Thoracic aorta (tissue), 2 donors: ENCODE results near the gene ACTL8. TPM values are rescaled to one million over a fixed set of nuclear protein-coding genes. Genes with fewer than 3 reads are reported as not detected.

ENCODE experiments used
- ATAC-seq: fragments of 150-250 bp; one replicate; pipeline ENCODE4 v1.8.0; 2017; ENCODE audit warnings: low read depth; ENCODE audit not compliant: insufficient number of reproducible peaks, low FRiP score
- DNase-seq: peaks from one replicate; pipeline ENCODE4 v3.0.0-alpha.2; 2020; ENCODE audit warnings: low spot score
- H3K27ac ChIP-seq, 2 donors: fragments of 200-600 bp; sonication (generic); 1 replicate in 1 of 2; 2 replicates in 1 of 2; pipeline ENCODE4 v1.5.1; 2016; ENCODE audit warnings: mild to moderate bottlenecking in 2 of 2, moderate library complexity in 2 of 2
- H3K27me3 ChIP-seq: fragments of 200-600 bp; sonication (generic); replicated peaks from 2 replicates; pipeline ENCODE4 v1.6.0; 2016; ENCODE audit warnings: mild to moderate bottlenecking; ENCODE audit not compliant: insufficient read depth
- H3K36me3 ChIP-seq: fragments of 200-600 bp; sonication (generic); one replicate; pipeline ENCODE4 v1.5.1; 2016
- H3K4me1 ChIP-seq, 2 donors: fragments of 200-600 bp; sonication (generic); 1 replicate in 1 of 2; 2 replicates in 1 of 2; pipeline versions ENCODE4 v1.5.1 to v1.6.0; 2016; ENCODE audit warnings: low read depth in 2 of 2, mild to moderate bottlenecking in 1 of 2; ENCODE audit not compliant: control insufficient read depth in 1 of 2
- H3K4me3 ChIP-seq: fragments of 200-600 bp; sonication (generic); 2 replicates; pipeline ENCODE4 v1.5.1; 2016; ENCODE audit warnings: mild to moderate bottlenecking
- H3K9me3 ChIP-seq: fragments of 200-600 bp; sonication (generic); 2 replicates; pipeline ENCODE4 v1.5.1; 2016
- CTCF ChIP-seq: fragments of 200-600 bp; sonication (generic); IDR thresholded peaks from one replicate; pipeline ENCODE4 v1.5.1; 2019; ENCODE audit warnings: antibody characterized with exemption
- total RNA-seq, 2 donors: library from RNA; depleted of rRNA; stranded (reverse); fragments of >200 nt; gene quantifications; one replicate each; pipeline versions ENCODE4 v1.1.0 to v1.2.3, GENCODE V29; 2016

ACTL8 gene
- total RNA-seq, 2 donors from 2014 or later: not detected

GRCh38 chr1:17711941-17712340, 43.2 kb upstream of the ACTL8 start:
- DNase-seq: no peak
- Histone ChIP-seq H3K9me3 (peaks cover 3% of the 10 kb centered on the region), H3K27me3 (no peaks in the 10 kb centered on the region), H3K27ac (no peak overlapping the region), H3K4me1 (no peaks in the 10 kb centered on the region), H3K4me3 (no peak overlapping the region), H3K36me3 (no peaks in the 10 kb centered on the region)
- no peak for ATAC-seq
- TF ChIP-seq CTCF: no peak

DNA sequence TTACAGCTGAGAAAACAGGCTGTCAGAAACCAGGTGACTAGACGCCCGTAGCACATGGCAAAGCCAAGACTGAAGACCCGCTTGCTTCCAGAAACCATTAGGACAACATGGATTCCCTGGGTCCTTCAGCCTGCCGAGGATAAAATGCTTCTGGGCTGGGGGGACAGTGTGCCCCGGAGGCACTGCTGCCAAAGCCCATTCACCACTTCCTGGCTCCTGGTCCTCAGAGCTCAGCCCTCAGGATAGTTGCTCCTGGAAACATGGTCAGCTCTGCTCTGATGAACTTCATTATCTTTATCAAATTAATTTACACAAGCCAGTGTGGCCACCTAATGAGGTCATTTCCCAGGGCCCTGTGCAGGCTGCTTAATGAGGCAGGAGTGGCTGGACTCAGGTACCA, 41.1 kb upstream of the ACTL8 start:
- no peak overlapping the region for H3K27ac ChIP-seq
- H3K36me3 ChIP-seq: no peaks in the 10 kb centered on the region
- DNase-seq: no peak
- H3K4me1 ChIP-seq: no peaks in the 10 kb centered on the region
- peaks cover 3% of the 10 kb centered on the region for H3K9me3 ChIP-seq
- no peak overlapping the region for H3K4me3 ChIP-seq
- no peak for ATAC-seq
- TF ChIP-seq CTCF: no peak
- H3K27me3 ChIP-seq: no peaks in the 10 kb centered on the region

GRCh38 chr1:17717594-17718535, 37.3 kb upstream of the ACTL8 start:
- Histone ChIP-seq H3K27ac (no peak overlapping the region), H3K27me3 (no peaks in the 10 kb centered on the region), H3K4me1 (no peaks in the 10 kb centered on the region), H3K36me3 (no peaks in the 10 kb centered on the region), H3K4me3 (no peak overlapping the region), H3K9me3 (no peaks in the 10 kb centered on the region)
- TF ChIP-seq CTCF: no peak
- ATAC-seq: no peak
- no peak for DNase-seq

DNA sequence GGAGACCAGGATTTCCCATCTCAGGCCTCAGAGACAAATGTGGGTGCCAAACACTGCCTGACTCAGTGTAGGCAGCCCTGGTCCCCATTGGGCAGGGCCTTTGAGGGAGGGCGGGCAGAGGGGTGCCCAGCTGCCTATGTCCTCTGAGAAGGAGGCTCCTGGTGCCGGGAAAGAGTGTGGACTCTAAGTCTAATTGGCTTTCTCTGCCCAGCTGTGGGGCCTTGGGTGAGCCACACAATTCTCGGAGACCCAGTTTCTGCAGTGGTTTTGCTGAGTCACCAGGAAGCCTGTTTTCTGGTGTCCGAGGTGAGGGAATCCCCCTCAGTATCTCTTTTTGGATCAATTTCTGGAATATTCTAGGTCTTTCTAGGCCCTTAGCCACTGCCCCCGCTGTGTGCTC, 35.3 kb upstream of the ACTL8 start:
- H3K36me3 ChIP-seq: no peaks in the 10 kb centered on the region
- no peak for DNase-seq
- no peak overlapping the region for H3K27ac ChIP-seq
- H3K9me3 ChIP-seq: no peaks in the 10 kb centered on the region
- no peak for TF ChIP-seq CTCF
- H3K27me3 ChIP-seq: no peaks in the 10 kb centered on the region
- H3K4me1 ChIP-seq: no peaks in the 10 kb centered on the region
- H3K4me3 ChIP-seq: no peak overlapping the region
- no peak for ATAC-seq

- no peak overlapping the region for H3K27ac ChIP-seq
- DNase-seq: no peak
- H3K4me1 ChIP-seq: no peaks in the 10 kb centered on the region
- no peak for TF ChIP-seq CTCF
- ATAC-seq: no peak
- H3K4me3 ChIP-seq: no peak overlapping the region
- H3K36me3 ChIP-seq: no peaks in the 10 kb centered on the region
- no peaks in the 10 kb centered on the region for H3K27me3 ChIP-seq
- H3K9me3 ChIP-seq: no peaks in the 10 kb centered on the region
These were observed 33.7 kb upstream of the ACTL8 start for GRCh38 chr1:17721444-17721843.
